Activated gamma-delta T cell treated with Interleukin-2 at 50 U/mL for 16 hours (primary cell): ENCODE data around the gene KCNA2.

Experiments used
- DNase-seq: peaks from one replicate; pipeline ENCODE4 v3.0.0-alpha.2; 2020

KCNA2 gene

DNA sequence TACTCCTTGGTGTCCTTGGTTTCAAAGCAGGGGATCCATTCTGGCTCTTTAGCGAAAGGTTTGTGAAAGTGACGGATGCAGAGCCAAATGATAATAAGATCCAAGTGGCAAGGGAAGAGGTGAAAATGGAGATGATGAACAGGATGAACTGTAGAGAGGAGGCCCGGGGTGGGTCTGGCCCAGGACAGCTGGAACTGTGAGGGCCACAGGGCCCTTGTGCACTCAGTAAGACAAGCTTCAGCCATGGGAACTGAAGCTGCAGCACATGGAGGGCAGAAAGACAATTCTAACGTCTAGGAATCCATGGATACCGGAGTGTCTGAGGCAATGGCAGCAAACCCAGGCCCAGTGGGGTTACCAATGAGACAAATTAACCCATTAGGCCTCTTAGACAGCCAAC lies 4.8 kb downstream of the KCNA2 start:
- DNase-seq: no peak

DNA sequence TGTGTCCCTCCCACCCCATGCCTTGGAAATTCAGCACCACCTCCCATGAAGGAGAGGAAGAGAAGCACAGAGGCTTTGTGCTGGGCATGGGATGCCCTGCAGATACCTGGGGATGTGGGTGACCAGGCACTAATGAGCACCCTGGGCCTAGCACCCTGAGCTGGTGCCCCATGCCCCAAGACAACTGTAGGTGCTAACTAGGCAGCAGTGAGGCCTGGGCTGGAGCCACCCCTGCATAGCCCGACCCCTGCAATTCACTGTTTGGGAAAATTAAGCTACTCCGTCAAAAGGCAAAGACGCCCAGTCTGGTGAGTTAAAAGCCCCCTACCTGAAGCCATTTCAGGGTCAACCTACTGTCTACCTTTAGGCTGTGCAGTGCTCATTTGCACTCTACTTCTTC lies 5.4 kb downstream of the KCNA2 start:
- DNase-seq: no peak

DNA sequence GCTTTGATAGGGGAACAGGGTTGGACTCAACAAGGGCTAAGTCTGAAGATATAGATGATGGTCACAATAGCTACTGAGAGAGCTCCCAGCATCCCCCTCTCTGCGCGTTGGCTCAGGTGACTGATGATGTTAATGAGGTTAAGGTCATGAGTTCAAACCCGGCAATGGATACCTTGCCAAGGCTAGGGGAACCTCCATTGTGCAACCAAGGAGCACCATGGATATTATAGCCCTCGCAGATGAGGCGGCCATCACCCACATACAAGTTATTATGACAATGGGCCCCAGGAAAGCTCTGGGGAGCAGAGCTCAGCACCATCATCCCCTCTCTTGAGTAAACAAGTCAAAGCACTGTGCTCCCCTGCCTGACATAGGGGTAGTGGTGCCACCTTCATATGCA lies 8.2 kb downstream of the KCNA2 start:
- DNase-seq: no peak

DNA sequence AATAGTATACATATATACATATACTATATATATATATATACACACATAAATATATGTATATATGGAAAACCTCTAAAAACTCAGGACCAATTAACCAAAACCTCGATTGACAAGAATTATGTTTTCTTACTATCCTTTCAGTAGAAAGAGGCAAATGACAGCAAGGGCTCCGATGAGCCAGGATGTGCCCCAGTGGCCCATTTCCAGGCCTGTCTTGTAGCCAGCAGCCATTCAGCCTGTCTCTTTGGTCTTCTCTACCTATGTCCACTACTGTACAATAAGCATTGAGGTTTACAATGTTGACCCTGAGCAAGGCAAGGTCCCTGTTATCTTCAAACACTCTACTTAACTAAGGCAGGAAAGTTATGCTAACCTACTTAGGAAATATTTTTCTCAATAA lies 9.8 kb downstream of the KCNA2 start:
- DNase-seq: no peak

- DNase-seq: no peak
These were observed 10.8 kb downstream of the KCNA2 start for GRCh38 chr1:110595353-110595710.

DNA sequence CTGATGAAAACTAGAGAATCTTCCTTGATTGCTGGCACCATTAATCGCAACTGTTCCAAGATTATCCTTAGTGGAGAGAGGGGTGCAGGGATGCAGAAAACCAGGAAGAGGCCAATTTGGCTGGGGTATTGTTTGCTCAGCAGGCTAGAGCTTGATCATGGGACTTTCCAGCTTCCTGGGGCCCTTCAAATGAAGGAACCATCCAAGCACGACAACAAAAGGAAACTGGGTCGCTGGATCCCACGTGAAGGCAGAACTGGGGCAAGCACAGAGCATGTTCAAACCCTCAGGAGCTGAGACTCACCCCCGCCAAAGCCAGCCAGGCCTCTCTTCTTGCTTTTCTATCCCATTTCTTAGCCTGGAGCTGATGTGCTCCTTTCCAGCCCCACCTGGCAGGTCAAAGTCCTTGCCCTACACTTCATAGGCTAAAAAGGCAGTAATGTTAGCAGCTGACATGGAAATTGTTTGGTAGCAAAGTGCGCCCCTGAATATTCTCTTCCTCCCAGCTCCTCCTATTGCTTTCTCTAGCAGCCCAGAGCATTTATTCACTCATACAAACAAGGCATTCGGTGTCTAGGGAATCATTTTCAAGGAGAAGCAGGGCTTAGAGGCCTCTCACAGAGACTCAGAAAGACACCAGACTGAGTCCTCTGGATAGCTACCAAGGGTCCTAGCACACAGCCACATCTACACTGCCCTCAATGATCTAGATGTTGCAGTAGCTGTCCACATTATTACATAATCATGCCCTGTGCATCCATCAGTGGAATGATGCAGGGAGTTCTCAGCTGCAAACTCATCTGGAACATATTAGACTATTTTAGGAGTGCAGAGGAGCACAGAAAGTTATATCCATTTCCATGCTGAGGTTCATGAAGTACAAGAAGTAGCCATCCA lies 11.5 kb downstream of the KCNA2 start:
- DNase-seq: no peak

DNA sequence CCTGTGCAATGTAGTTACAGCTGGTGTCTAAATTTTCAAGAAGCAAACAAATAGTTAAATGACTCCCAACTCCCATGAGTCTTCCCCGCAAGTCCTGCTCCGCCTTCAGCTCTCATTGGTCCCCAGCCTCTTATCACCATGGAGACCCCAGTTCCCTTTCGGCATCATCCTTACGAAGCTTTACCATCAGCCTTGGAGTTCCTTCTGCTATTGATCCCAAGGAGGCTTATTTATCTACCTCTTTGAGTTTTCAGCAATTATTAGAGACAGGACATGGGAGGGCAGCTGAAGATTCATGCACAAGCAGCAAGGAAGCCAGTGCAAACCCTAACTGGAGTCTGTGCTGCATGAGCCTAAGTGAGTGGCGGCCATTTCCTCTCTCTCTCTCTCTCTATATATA lies 12.3 kb downstream of the KCNA2 start:
- DNase-seq: no peak

DNA sequence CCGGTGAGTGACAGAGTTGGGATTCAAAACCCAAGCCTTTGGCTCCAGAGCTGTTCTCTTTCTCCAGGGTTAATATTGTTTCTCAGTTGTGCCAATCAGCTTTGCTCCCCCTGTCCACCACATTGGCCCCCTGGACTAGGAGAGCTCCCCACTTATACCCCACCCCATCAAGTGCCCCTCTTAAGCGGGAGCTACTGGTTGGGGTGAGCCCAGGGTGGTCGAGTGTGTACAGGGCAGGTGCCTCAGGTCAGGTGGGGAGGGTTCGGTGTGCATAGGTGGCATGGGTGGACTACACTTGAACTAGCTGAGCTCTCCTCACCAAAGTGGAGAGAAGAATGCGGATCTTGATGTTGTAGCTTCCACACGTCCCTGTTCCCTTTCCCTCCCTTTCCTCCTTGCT lies 14.2 kb downstream of the KCNA2 start:
- DNase-seq: no peak

DNA sequence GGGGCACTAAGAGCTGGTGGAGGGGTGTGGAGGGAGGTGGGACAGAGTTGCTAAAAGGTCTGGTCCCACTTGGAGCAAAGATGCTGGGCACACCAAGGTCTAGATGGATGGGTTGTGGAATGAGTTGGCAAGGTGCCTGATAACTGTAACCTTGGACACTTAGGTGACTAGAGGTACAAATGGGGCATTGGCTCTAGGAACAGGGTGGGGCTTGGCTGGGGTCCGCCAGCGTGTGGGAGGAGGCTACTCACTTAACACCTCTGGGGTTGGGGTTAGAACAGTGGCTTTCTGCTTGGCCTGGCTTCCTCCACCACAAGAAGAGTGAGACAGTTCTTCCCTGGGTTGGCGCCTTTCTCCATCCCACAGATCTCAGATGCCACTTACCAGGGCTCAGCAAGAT lies 17.2 kb downstream of the KCNA2 start:
- no peak for DNase-seq

GRCh38 chr1:110588486-110588885 lies 17.7 kb downstream of the KCNA2 start:
- DNase-seq: no peak

- no peak for DNase-seq
These were observed 18.3 kb downstream of the KCNA2 start for GRCh38 chr1:110587906-110588305.

- no peak for DNase-seq
These were observed 20.7 kb downstream of the KCNA2 start for GRCh38 chr1:110585481-110585880.

- DNase-seq: no peak
These were observed 22.1 kb downstream of the KCNA2 start for GRCh38 chr1:110584045-110584444.

DNA sequence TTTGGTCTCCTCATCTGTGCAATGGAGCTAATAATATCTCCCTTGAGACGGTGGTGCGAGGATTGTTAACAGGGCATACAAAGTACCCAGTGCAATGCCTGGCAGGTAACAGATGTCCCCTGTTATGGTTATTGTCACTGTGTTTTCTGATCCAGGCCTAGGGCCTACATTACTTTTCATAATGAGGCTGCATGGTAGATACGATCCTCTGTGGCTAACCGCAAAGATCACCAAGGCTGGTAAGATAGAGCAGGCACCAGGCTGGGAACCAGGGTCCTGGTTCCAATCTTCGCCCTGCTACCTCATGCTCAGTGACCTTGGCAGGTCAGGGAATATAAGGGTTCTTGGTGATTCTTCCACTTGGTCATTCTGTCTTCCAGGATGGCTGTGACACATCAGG lies 22.7 kb downstream of the KCNA2 start:
- DNase-seq: no peak

DNA sequence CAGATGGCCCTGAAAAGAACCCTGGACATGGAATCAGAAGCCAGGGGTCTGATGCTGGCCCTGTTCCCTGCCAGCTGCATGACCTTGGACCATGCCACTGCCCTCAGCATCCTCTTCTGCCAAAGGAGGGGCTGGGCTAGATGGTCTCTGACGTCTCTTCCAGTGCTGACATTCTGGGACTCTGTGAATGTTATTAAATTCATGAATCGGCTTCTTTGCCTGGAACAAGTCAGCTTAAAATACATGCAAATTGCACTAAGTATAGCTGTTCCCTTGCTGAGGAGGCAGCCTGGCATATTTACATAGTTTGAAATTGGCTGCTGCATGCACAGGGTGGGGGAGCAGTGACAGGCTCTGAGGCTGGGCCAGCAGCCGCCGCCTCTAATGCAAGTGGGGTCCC lies 23.8 kb downstream of the KCNA2 start:
- DNase-seq: no peak

DNA sequence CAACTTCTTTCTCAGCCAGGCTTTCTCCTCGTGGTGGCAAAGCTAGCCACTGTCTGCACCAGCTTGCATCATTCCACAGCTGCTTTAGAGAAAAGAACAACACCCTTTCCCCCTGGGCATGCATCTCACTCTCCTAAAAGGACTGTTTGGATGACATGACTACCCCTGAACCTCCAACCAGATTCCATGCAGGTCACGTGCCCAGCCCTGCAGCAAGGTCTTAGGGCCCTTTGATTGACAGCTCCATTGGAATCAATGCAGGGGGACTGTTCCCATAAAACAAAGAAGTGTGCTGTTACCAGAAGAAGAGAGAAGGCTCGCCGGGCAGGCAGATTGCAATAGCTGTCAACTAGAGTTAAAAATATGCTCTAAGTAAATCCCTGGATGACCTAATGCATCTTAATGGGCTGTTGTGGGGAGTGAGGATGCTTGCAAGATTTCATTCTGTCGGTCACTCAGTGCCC lies 24.4 kb downstream of the KCNA2 start:
- no peak for DNase-seq

GRCh38 chr1:110580244-110580643 lies 25.9 kb downstream of the KCNA2 start:
- DNase-seq: no peak

DNA sequence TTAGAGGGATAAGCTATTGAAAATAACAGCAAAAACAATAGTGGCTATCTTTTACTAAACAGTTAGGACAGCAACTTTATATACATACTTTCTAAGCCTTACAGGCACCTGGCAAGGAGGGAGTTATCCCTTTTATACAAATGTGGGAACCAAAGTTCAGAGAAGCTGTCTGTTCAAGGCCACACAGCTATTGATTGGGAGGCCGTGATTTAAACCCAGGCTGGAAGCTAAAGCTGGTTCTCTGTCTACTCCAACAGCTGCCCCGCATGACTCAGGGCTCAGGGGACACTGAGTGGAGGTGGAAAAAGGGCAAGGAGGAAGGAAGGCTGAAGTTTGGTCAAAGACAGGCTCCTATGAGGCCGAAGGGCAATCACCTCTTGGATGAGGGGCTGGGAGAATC lies 26.7 kb downstream of the KCNA2 start:
- no peak for DNase-seq

- no peak for DNase-seq
These were observed 29.7 kb downstream of the KCNA2 start for GRCh38 chr1:110576441-110576840.

GRCh38 chr1:110573314-110573713 lies 32.8 kb downstream of the KCNA2 start:
- DNase-seq: no peak

DNA sequence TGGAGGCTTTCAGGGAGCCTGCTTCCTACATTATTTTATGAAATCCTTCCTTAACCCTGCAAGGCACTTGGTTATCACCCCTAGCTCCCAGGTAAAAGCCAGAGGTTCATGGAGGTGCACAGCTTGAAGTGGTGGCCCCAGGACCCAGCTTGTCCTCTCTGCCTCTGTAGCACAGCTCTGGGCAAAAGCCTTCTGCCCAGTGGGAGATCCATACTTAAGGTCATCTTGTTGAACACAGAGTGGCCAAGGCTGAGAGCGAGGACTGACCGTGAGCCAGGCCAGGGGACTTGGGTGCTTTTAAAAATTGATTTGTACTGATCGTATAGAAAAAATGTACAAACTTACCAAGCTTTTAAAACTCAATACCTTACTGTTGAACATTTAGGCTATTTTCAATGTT lies 33.4 kb downstream of the KCNA2 start:
- DNase-seq: no peak

DNA sequence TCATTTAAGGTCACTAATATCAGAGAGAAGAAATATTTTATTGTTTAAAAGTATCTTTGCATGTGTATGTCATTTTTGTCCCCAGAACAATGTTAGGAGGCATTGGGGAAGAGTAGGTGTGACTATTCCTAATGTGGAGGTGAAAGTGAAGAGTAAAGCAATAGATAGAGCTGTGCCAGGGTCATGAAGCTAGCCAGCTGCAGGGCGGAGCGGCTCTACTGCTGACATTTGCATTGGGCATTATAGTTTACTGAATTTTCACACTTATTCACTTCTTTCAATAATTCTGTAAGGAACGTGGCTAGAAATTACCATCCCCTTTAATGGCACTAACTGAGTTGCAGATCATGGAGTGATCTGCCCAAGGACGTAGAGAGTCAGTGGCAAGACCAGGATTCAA lies 35.3 kb downstream of the KCNA2 start:
- DNase-seq: no peak

DNA sequence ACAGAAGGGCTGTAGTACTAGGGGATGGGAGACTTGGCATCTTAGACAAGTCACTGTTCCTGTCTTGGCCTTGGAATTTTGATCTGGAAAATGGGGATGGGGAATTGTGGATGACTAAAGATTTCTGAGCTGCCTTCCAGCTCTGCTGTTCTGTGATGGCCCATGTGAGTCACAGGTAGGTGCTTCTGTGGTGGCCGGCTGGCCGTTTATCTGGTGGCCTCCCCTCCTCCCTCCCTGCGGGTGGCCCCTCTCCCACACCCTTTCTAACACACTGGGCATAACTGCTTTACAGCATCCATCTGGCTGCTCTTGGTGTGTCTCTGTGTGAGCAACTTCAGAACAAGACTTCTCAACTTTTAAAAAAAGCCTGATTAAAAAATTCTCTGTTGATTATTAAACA lies 35.9 kb downstream of the KCNA2 start:
- no peak for DNase-seq

GRCh38 chr1:110566836-110567235 lies 39.3 kb downstream of the KCNA2 start:
- DNase-seq: no peak

- DNase-seq: no peak
These were observed 40.6 kb downstream of the KCNA2 start for GRCh38 chr1:110565565-110565964.
